Limb (tissue), 2 donors: Measurements from ENCODE around the gene COL16A1.
A peak's percentile ranks its signal among the peaks of the same experiment; 100 is the strongest.

Experiments
- DNase-seq, 2 donors: peaks; one replicate each; pipeline ENCODE4 v3.0.0-alpha.2; 2016; ENCODE audit errors: extremely low spot score in 2 of 2

COL16A1 gene

DNA sequence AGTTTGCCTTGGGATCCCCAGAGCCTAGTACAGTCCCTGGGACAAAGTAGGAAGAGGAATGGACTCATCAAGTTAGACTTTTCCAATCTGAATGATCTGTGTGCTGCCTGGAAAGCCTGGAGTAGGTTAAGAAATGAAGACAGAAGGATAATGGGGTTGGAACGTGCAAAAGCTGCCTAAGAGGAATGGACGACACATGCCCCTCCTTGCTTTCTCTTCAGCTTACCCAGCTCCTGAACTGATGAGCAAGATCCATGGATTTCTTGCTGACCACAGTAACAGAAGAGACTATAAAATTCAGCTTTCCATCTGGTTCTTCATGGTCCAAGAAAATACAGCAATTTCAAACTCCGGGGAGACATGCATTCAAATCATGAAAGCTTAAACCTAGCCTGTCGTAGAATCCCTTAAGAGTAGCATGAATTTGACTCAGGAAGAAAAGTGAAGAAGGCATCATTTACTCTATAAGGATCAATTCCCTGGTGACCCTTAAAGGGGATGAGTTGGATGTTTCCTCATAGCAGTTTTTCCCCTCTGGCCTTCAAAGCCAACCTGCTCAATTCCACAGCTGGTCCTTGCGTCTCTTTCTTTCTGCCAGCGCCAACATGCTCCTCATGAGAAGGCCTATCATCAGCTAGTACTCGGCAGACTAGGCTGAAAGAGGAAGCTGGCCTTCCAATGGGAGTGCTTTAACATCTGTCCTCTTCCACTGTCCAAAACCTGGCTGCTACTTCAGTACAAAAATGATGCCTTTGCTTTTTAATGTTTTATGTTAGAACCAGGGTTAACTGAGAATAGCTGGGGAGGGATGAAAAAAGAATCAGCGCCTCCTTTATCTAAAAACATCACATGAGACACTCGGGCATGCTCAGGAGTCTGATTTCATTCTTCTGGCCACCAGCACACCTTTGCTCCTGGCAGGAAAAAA is 53.4 kb downstream of the COL16A1 start:
- no peak for DNase-seq

DNA sequence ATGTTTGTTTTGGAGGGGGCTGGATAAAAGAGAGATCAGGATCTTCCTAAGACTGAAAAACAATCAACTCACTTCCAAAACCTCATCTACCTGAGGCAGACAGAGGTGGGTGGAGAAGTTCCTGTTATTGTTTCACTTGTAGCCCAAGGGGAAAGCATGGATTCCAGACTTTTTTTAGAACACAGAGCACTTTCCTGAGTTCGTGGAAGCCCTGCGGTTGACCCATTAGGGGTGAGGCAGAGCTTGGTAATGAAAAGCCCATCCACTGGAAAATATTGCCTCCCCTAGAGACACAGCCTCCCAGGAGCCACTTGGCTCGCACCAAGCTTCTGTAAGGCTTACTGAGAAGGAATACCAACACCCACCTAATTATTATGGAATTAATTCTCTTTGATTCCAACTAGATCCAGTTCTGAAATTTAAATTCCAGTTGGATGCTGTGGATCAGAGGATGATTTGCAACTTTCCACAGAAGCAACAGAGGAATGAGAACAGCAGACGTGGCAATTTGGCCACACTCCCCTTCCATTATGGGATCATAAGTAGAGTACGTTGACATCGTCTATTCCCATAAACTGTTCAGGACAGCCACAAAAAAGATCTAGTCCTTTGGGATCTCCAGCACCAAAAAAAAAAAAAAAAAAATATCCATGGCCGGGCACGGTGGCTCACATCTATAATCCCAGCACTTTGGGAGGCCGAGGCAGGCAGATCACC is 55.0 kb downstream of the COL16A1 start:
- no peak for DNase-seq

DNA sequence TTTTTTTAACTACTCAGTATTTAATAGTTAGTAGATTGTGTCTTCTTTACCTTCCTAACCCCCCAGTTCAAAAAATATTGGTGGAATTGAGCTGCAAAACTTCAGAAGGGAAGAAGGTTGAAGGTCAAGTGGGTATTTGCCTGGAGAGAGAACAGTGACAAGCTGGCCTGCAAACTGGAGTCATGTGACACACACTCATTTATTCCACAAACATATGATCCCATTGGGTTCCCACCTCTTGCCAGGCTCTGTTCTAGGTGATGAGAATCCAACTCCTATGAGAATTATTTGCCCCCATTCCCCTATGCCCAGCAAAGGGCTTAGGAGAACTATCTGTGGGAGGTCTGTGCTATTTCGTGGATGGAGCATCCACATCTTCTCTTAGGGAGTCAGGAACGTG is 55.6 kb downstream of the COL16A1 start:
- no peak for DNase-seq

DNA sequence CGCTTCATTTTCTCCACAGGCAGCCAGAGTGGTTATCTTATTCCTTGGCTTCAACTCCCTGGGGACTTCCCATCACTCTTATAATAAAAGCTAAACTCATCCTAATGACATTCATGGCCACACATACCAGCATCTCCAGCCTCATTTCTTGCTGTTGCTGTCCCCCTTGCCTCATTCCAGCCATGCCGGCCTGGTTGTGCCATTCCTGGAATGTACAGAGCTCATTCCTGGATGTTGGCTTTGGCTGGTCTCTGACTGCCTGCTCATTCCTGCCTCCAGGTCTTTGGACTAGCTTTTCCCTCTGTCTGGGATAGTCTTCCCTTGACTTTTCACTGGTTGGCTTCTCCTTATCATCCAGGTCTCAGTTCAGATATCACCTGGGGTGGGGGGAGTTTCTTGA is 56.7 kb downstream of the COL16A1 start:
- DNase-seq, result no peak

DNA sequence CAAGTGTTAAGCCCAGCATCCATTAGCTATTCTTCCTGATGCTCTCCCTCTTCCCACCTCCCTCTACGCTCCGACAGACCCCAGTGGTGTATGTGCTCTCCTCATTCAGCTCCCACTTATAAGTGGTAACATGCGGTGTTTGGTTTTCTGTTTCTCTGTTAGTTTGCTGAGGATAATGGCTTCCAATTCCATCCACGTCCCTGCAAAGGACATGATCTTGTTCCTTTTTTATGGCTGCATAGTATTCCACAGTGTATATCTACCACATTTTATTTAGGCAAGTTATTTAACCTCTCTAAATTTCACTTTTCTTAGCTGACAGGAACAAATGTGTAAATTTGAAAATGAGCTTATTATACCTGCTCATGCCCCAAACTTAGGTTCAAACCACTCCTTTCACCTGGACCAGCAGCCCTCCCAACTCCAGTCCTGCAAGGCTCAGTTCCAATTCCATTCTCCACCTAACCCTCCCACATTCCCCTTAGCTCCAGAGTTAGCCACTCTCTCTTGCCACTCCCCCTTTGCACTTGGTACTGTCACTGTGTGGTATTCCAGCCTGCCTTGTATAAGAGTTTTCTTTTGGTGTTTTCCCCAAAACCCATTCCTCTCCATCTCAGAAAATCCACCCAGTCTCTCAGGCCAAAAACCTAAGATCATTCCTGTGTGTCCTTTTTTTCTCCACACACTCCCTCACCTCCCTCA is 57.4 kb downstream of the COL16A1 start:
- no peak for DNase-seq

DNA sequence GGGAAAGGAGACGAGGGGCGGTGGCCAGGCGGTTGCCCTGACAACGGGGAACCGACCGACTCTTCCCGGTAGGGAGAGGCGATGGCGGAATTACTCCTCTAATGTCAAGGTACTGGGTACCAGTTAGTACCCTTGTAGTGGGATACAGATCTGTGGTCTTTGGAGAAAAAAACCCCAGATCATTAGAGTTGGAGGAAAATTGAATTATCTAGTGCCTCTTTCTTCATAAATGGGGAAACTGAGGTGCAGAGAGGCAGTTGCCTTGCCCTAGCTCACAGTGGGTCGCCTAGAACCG is 58.6 kb downstream of the COL16A1 start:
- DNase-seq, result no peak

DNA sequence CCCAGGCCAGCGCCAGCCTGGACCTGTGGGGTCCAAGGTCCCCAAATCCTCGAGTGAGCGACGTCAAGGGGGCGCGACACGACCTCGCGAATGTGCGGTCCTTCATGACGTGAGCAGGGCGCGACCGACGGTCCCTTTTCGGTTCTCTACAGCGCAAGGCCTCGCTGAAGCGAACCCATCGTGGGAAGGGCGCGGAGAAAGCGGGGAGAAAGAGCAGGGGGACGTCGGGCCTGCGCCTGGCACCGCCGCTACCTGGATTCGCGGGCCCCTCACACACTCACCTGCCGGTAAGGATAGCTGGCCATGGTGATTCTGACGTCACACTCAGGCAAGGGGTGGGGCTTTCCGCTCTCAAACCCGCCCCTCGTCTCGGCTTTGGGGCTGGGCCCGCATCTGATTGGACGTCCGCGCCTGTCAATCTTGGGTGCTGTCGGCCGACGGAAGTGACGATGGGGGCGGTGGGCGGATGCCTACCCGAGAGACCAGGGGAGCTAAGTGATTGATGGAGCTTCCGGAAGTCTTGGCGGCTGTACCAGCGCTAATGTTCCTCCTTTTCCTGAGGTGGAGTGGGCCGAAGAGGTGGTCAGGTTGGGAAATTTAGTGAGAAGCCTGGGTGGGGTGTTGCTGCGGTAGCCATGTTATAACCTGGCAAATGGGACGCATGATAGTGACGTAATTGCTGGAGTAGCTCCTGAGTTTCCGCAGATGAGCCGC is 59.1 kb downstream of the COL16A1 start, which contains the start of gene PEF1:
Gene PEF1 (minus strand): TSS at position 317 of the 714 bp plus-strand sequence. CDS start 12 bp downstream, at position 305.
- DNase-seq, result peak; percentile 98 to 100

DNA sequence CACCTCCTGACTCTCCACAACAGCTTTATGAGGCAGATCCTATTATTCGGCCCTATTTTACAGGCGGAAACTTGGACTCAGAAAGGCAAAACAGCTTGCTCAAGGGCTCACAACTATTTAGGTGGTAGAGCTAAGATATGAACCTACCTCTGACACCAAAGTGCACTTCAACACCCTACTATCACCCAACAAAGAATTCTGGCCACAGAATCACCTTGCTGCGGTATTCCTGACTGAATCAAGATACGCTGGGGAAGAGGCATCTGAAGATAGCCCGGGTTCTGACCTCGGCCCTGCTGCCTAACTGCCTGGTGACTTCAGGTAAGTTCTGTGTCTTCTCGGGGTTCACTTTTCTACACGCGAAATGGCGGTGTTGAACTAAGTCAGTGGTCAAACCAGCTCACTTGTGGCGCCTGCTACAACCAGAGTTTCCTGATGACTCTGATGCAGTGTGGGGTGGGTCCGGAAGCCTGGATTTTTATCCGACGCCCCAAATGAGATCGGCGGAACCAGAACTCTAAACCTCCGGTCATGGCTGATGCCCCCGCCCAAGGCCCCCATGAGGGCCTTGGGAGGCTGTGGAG is 59.7 kb downstream of the COL16A1 start:
- DNase-seq, result no peak

DNA sequence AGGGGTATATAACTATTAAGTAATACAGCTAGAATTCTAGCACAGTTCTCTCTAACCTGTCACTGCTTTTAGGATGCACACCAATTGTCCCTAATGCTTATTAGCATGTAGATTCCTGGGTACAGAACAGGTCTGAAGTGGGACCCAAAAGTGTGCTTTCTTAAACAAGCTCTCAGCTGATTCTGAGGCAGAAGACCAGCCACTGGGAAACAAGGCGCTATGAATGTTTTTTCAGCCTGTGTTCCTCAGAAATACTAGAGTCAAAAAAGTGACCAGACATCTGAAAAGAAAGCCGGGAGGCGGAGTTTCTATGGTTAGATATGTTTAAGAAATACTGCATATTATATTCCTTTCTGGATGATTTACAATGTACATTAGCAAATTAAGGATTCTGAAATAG is 60.9 kb downstream of the COL16A1 start:
- no peak for DNase-seq

DNA sequence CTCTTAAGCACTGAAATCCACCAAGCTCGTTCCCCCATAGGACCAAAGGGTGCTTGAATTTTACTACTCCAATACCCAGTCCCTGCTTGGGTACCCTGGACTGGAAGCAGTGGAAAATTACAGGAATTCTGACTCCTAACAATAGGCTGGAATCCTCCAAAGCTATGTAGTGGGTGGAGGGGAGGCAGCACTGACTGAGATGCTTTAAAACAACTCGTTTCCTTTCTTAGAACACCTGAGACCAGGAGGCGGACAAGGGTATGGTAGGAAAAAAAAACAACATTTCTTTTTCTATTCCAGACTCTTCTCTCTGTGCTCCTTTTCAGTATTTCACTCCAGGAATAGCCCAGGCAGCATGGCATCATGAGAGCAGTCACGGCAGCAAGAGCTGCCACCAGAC is 61.5 kb downstream of the COL16A1 start:
- no peak for DNase-seq

DNA sequence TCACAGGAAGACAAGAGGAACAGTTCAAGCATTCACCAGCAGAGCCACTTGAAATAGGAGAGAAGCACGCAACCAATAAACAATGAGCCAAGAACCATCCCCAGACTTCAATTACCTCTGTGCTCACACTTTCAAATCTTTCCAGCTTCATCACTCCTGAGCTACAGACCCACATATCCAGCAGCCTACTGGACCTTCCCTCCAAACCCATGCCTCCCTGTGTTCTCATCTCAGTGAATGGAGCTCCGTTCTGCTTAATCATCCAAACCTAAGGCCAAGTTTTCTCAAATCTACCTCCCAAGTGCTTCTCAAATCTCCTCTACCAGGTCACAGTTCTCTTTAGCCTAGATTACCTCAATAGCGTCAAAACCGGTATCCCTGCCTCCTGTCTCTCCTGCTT is 62.9 kb downstream of the COL16A1 start:
- DNase-seq, result no peak

DNA sequence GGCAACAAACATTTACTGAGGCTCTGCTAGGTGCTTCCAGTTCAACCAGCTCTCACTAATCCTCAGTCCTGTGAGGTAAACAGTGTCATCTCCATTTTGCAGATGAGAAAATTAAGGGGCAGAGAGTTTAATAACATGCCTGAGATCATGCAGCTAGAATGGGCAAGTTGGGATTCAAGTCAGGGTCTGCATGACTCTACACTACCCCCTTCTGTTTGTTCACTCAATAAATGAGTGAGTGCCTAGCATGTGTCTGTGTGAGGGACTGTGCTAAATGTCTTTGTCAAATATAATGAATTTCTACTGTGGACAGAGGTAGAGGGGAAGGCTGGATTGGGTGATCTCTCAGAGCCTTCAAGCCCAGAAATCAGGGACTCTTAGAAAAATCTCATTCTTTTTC is 63.6 kb downstream of the COL16A1 start:
- DNase-seq, result no peak

DNA sequence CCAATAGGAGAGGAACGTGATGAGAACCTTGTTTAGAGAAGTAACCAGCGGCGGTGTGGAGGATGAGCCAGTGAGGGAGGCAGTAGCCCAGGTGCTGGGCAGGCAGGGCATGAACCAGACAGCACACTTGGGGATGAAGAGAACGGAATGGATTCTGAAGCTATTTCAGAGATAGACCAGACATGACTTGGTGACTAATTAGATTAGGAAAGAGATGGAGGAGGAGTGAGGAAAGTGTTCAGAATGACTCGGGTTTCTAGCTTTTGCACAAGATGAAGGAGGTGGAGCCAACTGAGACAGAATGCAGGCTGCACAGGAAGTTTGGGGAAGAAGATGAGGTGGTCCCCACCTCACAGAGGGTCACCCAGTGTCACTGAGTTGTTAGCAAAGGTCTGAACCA is 64.3 kb downstream of the COL16A1 start:
- DNase-seq, result no peak

DNA sequence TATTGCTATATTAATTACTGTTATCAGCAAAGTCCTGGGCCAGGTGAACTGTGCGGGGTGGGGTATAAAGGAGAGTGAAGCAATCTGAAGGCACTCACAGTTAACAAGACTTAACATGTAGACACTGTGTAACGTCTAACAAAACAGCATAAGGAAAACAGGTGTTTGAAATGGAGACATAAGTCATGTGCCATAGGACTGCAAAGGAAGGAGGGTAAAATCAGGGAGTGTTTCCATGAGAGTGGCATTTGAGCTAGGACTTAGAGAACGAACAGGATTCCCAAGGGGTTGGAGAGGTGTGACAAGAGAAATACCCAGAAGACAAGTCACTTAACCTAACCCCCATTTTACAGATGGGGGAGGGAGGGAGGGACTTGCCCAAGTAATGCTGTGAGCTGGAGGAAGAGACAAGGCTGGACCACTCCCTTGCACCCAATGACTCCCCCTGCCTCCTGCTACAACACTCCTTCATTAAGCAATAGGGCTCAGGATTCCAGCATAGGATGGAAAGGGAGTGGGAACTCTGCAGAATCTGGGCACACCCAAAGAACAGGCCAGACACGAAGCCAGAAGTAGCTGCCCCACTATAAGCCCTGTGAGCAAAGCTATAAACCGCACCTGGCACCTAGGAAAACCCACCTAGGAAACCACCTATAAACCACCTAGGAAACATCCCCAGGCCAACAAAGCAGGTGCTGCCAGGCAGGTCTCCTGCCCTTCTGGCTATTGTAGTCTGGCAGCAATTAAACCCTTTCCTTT is 65.7 kb downstream of the COL16A1 start:
- no peak for DNase-seq

DNA sequence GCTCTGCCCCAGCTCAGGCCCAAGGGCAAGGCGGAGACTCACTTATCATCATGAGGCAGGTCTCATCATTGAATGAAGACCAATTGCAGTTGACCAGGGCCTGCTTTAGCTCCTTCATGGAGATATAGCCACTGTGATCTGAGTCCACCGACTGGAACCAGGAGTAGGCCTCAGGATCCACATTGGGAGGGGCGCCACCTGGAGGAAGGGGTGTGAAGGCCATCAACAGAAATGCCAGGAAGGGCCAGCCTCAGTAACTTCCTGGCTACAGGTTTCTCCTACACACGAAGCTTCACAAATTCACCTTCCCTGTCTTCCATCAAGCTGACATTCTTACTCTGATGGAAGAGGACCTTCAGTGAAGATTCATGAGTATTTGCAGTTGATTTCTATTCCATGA is 70.7 kb downstream of the COL16A1 start:
- DNase-seq, result no peak

DNA sequence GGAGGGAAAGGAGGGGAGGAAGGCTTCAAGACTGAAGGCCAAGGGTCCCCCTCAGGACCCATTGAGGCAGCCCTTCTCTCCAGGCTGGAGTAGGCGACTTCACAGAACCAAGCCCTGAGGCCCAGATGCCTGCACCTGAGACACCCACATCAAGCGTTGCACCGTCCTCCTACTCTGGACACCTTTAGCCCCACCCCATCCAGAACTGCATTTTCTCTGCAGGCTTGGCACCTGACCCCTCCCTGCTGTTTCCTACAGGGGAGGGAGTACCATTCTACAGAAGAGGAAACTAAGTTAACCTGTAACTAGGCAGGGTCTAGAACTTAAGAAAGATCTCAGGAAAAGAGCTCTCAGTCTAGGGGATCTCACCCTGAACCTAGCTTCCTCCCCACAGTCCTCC is 71.2 kb downstream of the COL16A1 start:
- DNase-seq, result no peak

DNA sequence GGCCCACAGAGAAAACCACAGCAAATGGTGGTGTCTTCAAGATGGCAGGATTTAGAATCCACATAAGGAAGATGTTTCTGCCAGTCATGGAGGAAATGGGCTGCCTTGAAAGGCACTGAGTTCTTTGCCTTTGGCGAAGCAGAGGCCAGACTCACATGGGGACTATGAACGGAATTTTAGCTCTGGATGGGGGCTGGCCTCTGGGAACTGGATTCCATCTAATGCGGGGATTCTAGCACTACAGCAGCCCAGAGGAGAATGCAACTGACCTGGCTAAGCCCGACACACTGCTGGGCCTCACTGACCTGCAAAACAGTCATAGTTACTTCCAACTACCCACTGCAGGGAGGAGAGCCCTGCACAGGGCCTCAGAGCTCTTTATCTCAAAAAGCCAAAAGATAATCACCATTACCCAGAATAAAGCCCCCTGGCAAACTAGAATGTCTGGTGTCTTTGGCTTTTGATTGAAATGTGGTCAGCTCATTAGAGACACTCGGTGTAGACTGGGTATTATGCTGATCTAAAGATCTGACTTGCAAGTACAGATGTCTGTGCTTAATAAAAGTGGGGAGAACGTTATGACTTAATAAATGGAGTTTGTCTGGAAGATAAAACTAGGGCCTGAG is 74.8 kb downstream of the COL16A1 start:
- no peak for DNase-seq

DNA sequence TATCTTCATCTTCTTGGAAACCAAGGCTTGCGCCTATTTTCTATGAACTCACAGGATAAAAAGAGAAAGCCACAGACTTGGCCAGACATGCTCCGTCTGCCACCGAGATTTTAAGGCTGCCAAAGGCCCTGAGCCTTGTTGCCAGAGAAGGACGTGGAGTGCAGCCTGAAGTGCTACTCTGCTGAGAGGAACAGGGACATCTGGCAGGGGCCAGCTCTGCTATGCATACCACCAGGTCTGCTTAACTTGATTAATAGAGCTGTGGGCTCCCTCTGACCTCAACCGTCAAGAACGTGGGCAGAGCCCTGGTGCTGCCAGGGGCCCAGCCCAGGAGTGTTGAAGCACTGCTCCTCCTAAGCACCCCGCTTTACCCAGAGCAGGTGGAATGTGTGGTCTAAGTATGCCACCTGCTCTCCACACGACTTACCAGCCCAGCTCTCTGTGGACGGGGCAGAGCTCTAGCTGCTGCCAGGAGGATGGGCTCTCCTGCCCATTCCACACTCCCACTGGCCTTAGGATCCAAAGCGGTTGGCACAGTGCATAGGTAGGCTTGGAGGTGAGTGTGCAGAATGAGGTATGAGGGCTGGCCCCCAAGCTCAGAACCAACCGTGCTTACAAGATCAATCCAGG is 75.8 kb downstream of the COL16A1 start:
- DNase-seq, result no peak

DNA sequence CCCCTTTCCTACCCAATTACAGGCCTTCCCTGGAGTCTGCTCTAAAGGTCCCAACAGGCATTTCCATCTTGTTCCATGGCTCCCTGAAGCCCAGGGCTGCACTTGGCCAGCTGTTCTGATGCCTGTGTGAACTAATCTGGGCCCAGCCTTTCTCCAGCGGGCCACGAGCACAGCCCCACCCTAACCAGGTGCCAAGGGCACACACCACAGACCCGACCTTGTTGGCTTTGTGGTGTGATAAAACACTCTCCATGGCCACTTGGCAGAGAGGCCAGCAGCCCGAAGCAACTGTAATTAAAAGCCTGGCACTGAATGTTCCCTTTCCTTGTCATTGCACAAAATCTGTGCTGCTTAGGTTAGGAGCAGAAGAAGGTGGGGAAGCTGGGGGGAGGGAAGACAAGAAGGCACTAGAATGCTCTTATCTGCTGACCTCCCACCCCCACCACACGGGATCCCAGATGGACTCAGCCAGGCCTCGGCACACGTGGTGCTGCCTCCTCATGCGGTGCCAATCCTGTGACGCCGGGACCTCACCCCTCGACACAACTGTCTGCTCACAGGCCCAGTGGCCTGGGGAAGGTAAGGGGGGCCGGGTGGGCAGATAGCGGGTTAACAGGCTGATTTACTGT is 76.4 kb downstream of the COL16A1 start:
- no peak for DNase-seq
